ENCODE measurements around the gene ADPRH. TPM values are rescaled to one million over a fixed set of nuclear protein-coding genes. Genes with fewer than 3 reads are reported as not detected.

Gene ADPRH
- total and polyA plus RNA-seq, 10 of the 15 experiments (the other 5 are each of a cell fraction or from before 2014, with no cell fraction given): 2.3 to 32.6 (median 19.0) TPM

DNA sequence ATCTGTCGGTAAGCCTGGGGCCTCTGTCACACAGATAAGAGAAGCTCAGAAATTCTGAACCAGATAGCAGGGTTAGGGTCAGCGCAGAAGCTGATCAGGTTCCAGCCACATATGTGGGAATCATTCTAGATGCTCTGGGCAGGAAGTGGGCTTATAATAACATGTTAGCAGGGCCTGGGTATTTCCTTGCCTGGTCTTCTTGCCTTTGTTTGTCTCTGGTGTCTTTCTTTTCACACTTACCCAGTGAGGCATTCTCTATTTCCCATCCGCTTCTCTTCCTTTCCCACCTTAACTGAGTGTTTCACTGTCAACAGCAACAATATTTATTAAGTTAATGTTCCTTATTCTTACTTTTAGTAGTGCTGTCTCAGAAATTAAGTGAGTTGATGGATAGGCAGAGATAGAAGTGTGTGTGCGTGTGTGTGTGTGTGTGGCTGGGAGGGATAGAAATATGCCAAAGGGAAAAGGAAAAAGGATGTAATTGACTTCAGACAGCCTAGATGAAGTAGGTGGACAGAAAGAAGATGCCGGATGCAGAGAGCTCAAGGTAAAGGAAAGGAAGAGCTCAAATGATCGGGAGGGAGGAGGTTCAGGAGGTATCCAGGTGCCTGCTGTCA lies 20.4 kb downstream of the ADPRH start:
- peak overlapping the region; percentile 80 for H3K4me2 ChIP-seq (ENCODE audit: control insufficient read depth, insufficient read depth)
- WGBS (ENCODE audit: insufficient coverage, insufficient replicate concordance, low lambda C conversion rate, missing lambda C conversion rate): 21% methylated on average over 6 of the region's 6 CpGs
- RAD21 ChIA-PET (ENCODE audit: unreplicated experiment): interaction anchor here (1.0 to 7.2 kb wide), 30 partner anchors 13 to 818 kb away, joined by 3 to 239 read pairs (median 12); partner anchors contain the start of genes ADPRH, ARHGAP31, CD80 and COX17
- peak overlapping the region; percentile 80 for H3K9ac ChIP-seq (ENCODE audit: control insufficient read depth, insufficient read depth, low read length)
- H3K27me3 ChIP-seq (replicated peaks in 1 of 2; ENCODE audit: control insufficient read depth in 2 of 2, insufficient read depth in 2 of 2, low read length in 1 of 2): no peaks in the 10 kb centered on the region
- H3K79me2 ChIP-seq (ENCODE audit: control insufficient read depth, insufficient read depth, low read length): peaks cover 26% of the 10 kb centered on the region
- H3K4me3 ChIP-seq: peak overlapping the region; percentile 43
- no peaks in the 10 kb centered on the region for H3K9me3 ChIP-seq (replicated peaks; ENCODE audit: control insufficient read depth, insufficient read depth, low read length)
- no peaks in the 10 kb centered on the region for H4K20me1 ChIP-seq (ENCODE audit: control insufficient read depth, insufficient read depth)
- FAIRE-seq (no peak), ATAC-seq (peak; percentile 11), DNase-seq (ENCODE audit: low read depth, low spot score) (no peak)
- BruUV-seq (replicated peaks): no TSS peak
- POLR2A ChIA-PET: interaction anchor here (0.8 to 10.4 kb wide), 25 partner anchors 11 to 305 kb away, joined by 3 to 133 read pairs (median 8); partner anchors contain the start of genes ADPRH, CD80, COX17 and TIMMDC1
- peak overlapping the region; percentile 68; the same call in 1 of the 2 replicates for H2AFZ ChIP-seq (ENCODE audit: control insufficient read depth, low read depth, low read length)
- in situ Hi-C loops (cut with MboI): loop anchor here (5.0 kb wide), 1 partner anchor 78 kb away; the partner anchor contains the start of gene COX17
- CTCF ChIA-PET: interaction anchor here (0.6 to 9.5 kb wide), 35 partner anchors 9 to 359 kb away, joined by 3 to 296 read pairs (median 10); partner anchors contain the start of genes ADPRH, B4GALT4, CD80 and COX17
- peaks cover 64% of the 10 kb centered on the region for H3K4me1 ChIP-seq (ENCODE audit: control insufficient read depth, insufficient read depth, low read length)
- H3K27ac ChIP-seq (ENCODE audit: control insufficient read depth, insufficient read depth): peak overlapping the region; percentile 87
- SMC1A ChIA-PET (ENCODE audit: uncharacterized antibody, unreplicated experiment): interaction anchor here (0.6 to 7.6 kb wide), 33 partner anchors 11 to 365 kb away, joined by 3 to 329 read pairs (median 7); partner anchors contain the start of genes ADPRH, CD80, COX17 and TIMMDC1
- intact Hi-C loops (cut with micrococcal nuclease; ENCODE audit: unreplicated experiment): loop anchor here (1.0 kb wide), 3 partner anchors 39 to 98 kb away; partner anchors contain the start of gene COX17
- no peaks in the 10 kb centered on the region for H3K36me3 ChIP-seq (ENCODE audit: control insufficient read depth in 2 of 2, insufficient read depth in 2 of 2, low read length in 1 of 2)
- TF ChIP-seq, protein P1, sequence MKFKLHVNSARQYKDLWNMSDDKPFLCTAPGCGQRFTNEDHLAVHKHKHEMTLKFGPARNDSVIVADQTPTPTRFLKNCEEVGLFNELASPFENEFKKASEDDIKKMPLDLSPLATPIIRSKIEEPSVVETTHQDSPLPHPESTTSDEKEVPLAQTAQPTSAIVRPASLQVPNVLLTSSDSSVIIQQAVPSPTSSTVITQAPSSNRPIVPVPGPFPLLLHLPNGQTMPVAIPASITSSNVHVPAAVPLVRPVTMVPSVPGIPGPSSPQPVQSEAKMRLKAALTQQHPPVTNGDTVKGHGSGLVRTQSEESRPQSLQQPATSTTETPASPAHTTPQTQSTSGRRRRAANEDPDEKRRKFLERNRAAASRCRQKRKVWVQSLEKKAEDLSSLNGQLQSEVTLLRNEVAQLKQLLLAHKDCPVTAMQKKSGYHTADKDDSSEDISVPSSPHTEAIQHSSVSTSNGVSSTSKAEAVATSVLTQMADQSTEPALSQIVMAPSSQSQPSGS (IDR thresholded peaks at IDR 0.05; ENCODE audit: low read length): peak; percentile 52
- no peak for TF ChIP-seq BCL11A (IDR thresholded peaks at IDR 0.05; ENCODE audit: low read depth, low read length)
- TF ChIP-seq E2F4 (IDR thresholded peaks at IDR 0.05; ENCODE audit: low read depth, low read length): no peak
- TF ChIP-seq CBX5 (IDR thresholded peaks at IDR 0.05; ENCODE audit: low read depth): no peak
- no peak for TF ChIP-seq STAT1 (conservative IDR thresholded peaks at IDR 0.05)
- no peak for TF ChIP-seq TARDBP (IDR thresholded peaks at IDR 0.05; ENCODE audit: borderline replicate concordance)
- no peak for TF ChIP-seq GATAD2B (conservative IDR thresholded peaks at IDR 0.05; ENCODE audit: low read depth)
- 0 out of 2 replicates have a peak, but pooled peaks have one; percentile 28 for TF ChIP-seq PKNOX1 (IDR thresholded peaks at IDR 0.05)
- TF ChIP-seq POLR2AphosphoS5 (IDR thresholded peaks at IDR 0.05; ENCODE audit: low read length): peak; percentile 39; the same call in 1 of the 2 replicates
- TF ChIP-seq SUPT20H (IDR thresholded peaks at IDR 0.05; ENCODE audit: borderline replicate concordance, control insufficient read depth, low read depth, low read length): no peak
- peak; percentile 34; the same call in 1 of the 2 replicates for TF ChIP-seq IKZF1 (conservative IDR thresholded peaks at IDR 0.05)
- 0 out of 4 replicates have a peak, but pooled peaks of 1 of the 2 experiments have one; percentile 6 for TF ChIP-seq EP300 (IDR thresholded peaks at IDR 0.05; ENCODE audit: borderline replicate concordance in 1 of 2, control insufficient read depth in 1 of 2, low read depth in 2 of 2, low read length in 2 of 2)
- TF ChIP-seq MEF2B (IDR thresholded peaks at IDR 0.05; ENCODE audit: partially characterized antibody, poor library complexity, severe bottlenecking): no peak
- TF ChIP-seq YBX1 (IDR thresholded peaks at IDR 0.05): no peak
- TF ChIP-seq ATF7 (IDR thresholded peaks at IDR 0.05; ENCODE audit: low read depth): 0 out of 2 replicates have a peak, but pooled peaks have one; percentile 10
- TF ChIP-seq USF2 (IDR thresholded peaks at IDR 0.05; ENCODE audit: borderline replicate concordance, low read depth, low read length): no peak
